ENCODE data around the gene ABLIM1. TPM values are rescaled to one million over a fixed set of nuclear protein-coding genes. Genes with fewer than 3 reads are reported as not detected.

ABLIM1 gene
- total and polyA plus RNA-seq, 4 experiments from 2014 or later, result 129 to 202 (median 188) TPM

DNA sequence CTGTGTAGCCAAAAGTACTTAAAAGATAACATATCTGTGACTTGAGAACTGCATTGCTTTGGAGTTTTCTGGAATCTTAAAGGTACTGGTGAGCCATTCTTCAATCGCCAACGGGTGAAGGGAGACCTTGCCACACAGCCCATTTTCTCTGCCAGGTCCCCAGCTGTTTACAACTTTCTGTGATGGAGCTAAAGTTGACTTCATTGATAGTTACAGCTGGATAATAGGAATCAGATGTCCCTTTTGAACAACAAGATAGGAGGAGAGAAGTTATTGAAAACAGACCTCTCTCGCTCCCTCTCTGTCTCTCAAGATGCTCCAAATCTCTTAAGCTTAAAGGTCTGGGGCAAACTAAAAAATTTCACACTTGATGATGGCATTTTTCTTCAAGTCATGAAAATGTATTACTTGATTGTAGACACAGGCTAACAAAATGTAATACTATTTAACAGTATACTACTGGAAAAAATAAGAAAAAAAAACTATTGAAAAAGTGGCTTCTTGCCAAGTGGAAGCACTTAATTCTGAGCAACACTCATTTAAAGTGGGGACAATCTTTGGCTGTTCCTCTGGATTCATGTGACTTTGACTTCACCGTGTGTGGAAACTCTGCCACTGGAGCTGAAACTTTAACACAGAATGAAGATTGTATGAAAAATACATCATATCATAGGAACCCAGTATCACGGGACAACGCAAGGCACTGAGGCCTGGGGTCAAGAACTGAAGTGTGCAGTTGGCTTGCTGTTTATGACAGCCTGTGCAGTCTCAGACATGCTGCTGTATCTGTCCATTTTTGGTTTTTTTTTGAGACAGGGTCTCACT is 175.4 kb downstream of the ABLIM1 start:
- Mint-ChIP-seq H3K27me3 (no peaks in the 10 kb centered on the region), H3K4me1 (peaks cover 23 to 55% (median 27%) of the 10 kb centered on the region in 4 donors), H3K27ac (peak overlapping the region in 5 of 7 donors; percentile 8 to 57 (median 35)), H3K36me3 (peaks cover 62 to 87% of the 10 kb centered on the region in 2 donors), H3K4me3 (no peak overlapping the region), H3K9me3 (no peaks in the 10 kb centered on the region)
- H3K9me3 ChIP-seq (ENCODE audit: control insufficient read depth in 1 of 2, low read length in 2 of 2), result no peaks in the 10 kb centered on the region
- H3K27ac ChIP-seq (ENCODE audit: low read depth, low read length), result no peak overlapping the region
- no peak overlapping the region for H3K4me3 ChIP-seq (ENCODE audit: low read length in 2 of 2)
- H3K27me3 ChIP-seq (ENCODE audit: insufficient read depth, low read length), result no peaks in the 10 kb centered on the region
- POLR2A ChIA-PET (ENCODE audit: partially characterized antibody), result interaction anchor here (1.2 to 1.3 kb wide), 2 partner anchors 11 to 45 kb away, joined by 3 to 4 read pairs; no protein-coding TSS in a partner anchor
- DNase-seq, result no peak
- intact Hi-C loops (cut with micrococcal nuclease), result no loop called here
- H3K36me3 ChIP-seq (ENCODE audit: insufficient read depth, low read length), result peaks cover 43% of the 10 kb centered on the region
- no peaks in the 10 kb centered on the region for H3K4me1 ChIP-seq (ENCODE audit: insufficient read depth, low read length)
- CTCF ChIA-PET (ENCODE audit: partially characterized antibody), result interaction anchor here (0.8 to 2.5 kb wide), 3 partner anchors 11 to 303 kb away, joined by 3 to 9 read pairs (median 3); no protein-coding TSS in a partner anchor

DNA sequence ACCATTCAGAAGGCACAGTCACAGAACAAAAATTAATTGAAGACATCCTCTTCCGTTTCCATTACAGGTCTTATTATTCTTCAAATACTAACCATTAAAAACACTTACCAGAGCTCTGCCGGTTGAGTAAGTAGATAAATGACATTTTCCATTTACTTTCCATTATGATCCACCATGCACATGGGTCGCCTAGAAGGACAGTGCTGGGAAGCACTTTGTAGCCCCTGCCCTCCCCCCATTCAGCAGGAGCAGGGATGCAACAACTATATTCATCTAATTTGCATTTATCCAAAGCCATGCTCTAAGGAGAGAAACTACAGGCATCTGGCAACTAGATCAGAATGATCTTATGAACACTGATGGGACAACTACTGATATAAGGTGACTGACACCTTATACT is 177.0 kb downstream of the ABLIM1 start:
- H3K27me3 Mint-ChIP-seq, result no peaks in the 10 kb centered on the region
- Histone ChIP-seq H3K36me3 (ENCODE audit: insufficient read depth, low read length) (peaks cover 26% of the 10 kb centered on the region), H3K4me3 (ENCODE audit: low read length in 2 of 2) (no peak overlapping the region), H3K27ac (ENCODE audit: low read depth, low read length) (no peak overlapping the region), H3K4me1 (ENCODE audit: insufficient read depth, low read length) (no peaks in the 10 kb centered on the region), H3K27me3 (ENCODE audit: insufficient read depth, low read length) (no peaks in the 10 kb centered on the region), H3K9me3 (ENCODE audit: control insufficient read depth in 1 of 2, low read length in 2 of 2) (no peaks in the 10 kb centered on the region)
- no peaks in the 10 kb centered on the region for H3K9me3 Mint-ChIP-seq
- peaks cover 50 to 80% of the 10 kb centered on the region in 2 donors for H3K36me3 Mint-ChIP-seq
- ChIA-PET CTCF (ENCODE audit: partially characterized antibody) (interaction anchor here (1.0 to 1.9 kb wide), 3 partner anchors 10 to 34 kb away, joined by 3 to 8 read pairs (median 8); no protein-coding TSS in a partner anchor), POLR2A (ENCODE audit: partially characterized antibody) (interaction anchor here (1.3 kb wide), 1 partner anchor 10 kb away, joined by 4 read pairs; no protein-coding TSS in a partner anchor)
- H3K4me1 Mint-ChIP-seq, result peaks cover 31 to 58% (median 36%) of the 10 kb centered on the region in 4 donors
- H3K27ac Mint-ChIP-seq, result peak overlapping the region; percentile 28 to 91 (median 48)
- intact Hi-C loops (cut with micrococcal nuclease), result no loop called here
- no peak overlapping the region for H3K4me3 Mint-ChIP-seq
- DNase-seq, result no peak

DNA sequence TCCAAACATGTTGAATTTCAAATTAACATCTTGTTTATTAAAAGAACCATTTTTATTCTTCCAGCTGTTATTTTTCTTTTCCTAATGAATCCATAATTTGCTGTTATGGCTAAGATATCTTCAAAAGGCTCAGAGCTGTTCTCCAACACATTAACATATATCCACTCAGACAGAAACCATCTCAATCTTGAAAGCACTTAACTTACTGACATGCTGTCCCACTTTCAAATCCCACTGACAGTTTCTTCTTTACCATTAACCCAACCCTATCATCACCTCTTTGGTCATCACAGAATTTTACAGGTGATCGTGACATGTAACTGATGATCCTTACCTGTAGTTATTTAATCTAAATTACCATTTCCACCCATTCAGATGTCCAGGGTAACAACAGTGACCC is 178.2 kb downstream of the ABLIM1 start:
- H3K4me1 ChIP-seq (ENCODE audit: insufficient read depth, low read length), result no peaks in the 10 kb centered on the region
- Mint-ChIP-seq H3K9me3 (no peaks in the 10 kb centered on the region), H3K36me3 (peaks cover 38 to 69% of the 10 kb centered on the region in 2 donors), H3K4me1 (peaks cover 32 to 64% (median 40%) of the 10 kb centered on the region in 4 donors), H3K27ac (peak overlapping the region in 6 of 7 donors; percentile 12 to 78 (median 50)), H3K27me3 (no peaks in the 10 kb centered on the region), H3K4me3 (no peak overlapping the region)
- no peaks in the 10 kb centered on the region for H3K27me3 ChIP-seq (ENCODE audit: insufficient read depth, low read length)
- H3K36me3 ChIP-seq (ENCODE audit: insufficient read depth, low read length), result peaks cover 16% of the 10 kb centered on the region
- intact Hi-C loops (cut with micrococcal nuclease), result loop anchor here (2.0 kb wide), 1 partner anchor 13 kb away; no protein-coding TSS in a partner anchor
- H3K4me3 ChIP-seq (ENCODE audit: low read length in 2 of 2), result no peak overlapping the region
- no peak for DNase-seq
- no peak overlapping the region for H3K27ac ChIP-seq (ENCODE audit: low read depth, low read length)
- no peaks in the 10 kb centered on the region for H3K9me3 ChIP-seq (ENCODE audit: control insufficient read depth in 1 of 2, low read length in 2 of 2)
- ChIA-PET POLR2A (ENCODE audit: partially characterized antibody) (no interaction called here), CTCF (ENCODE audit: partially characterized antibody) (interaction anchor here (1.2 to 3.2 kb wide), 5 partner anchors 8 to 224 kb away, joined by 3 to 10 read pairs (median 8); no protein-coding TSS in a partner anchor)

DNA sequence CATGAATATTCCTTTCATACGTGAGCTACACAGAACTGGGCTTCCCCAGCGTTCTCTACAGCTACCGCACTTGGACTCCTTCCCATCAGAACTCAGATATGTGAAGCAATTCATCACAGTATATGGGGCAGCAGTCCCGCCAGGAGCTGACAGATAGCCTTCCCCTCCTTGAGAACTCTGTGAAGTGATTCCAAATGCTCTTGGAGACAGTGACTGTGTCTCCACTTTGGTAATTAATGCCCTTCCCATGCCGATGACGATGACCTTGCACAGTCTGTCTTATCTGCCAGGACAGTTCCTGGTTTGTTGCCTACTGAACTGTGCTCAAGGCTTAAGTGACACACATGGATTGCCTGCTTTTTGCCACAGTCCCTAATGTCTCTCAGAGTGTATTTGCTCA is 178.8 kb downstream of the ABLIM1 start:
- Mint-ChIP-seq H3K4me1 (peaks cover 35 to 61% (median 43%) of the 10 kb centered on the region in 4 donors), H3K36me3 (peaks cover 33 to 67% of the 10 kb centered on the region in 2 donors), H3K4me3 (no peak overlapping the region), H3K27ac (peak overlapping the region in 6 of 7 donors; percentile 12 to 72 (median 44)), H3K9me3 (no peaks in the 10 kb centered on the region), H3K27me3 (no peaks in the 10 kb centered on the region)
- no peaks in the 10 kb centered on the region for H3K9me3 ChIP-seq (ENCODE audit: control insufficient read depth in 1 of 2, low read length in 2 of 2)
- no peak overlapping the region for H3K27ac ChIP-seq (ENCODE audit: low read depth, low read length)
- H3K27me3 ChIP-seq (ENCODE audit: insufficient read depth, low read length), result no peaks in the 10 kb centered on the region
- H3K36me3 ChIP-seq (ENCODE audit: insufficient read depth, low read length), result peaks cover 12% of the 10 kb centered on the region
- CTCF ChIA-PET (ENCODE audit: partially characterized antibody), result interaction anchor here (1.2 to 3.2 kb wide), 5 partner anchors 8 to 224 kb away, joined by 3 to 10 read pairs (median 8); no protein-coding TSS in a partner anchor
- intact Hi-C loops (cut with micrococcal nuclease), result loop anchor here (2.0 kb wide), 1 partner anchor 13 kb away; no protein-coding TSS in a partner anchor
- H3K4me1 ChIP-seq (ENCODE audit: insufficient read depth, low read length), result no peaks in the 10 kb centered on the region
- POLR2A ChIA-PET (ENCODE audit: partially characterized antibody), result interaction anchor here (1.1 kb wide), 1 partner anchor 47 kb away, joined by 3 read pairs; no protein-coding TSS in a partner anchor
- no peak for DNase-seq
- H3K4me3 ChIP-seq (ENCODE audit: low read length in 2 of 2), result no peak overlapping the region

DNA sequence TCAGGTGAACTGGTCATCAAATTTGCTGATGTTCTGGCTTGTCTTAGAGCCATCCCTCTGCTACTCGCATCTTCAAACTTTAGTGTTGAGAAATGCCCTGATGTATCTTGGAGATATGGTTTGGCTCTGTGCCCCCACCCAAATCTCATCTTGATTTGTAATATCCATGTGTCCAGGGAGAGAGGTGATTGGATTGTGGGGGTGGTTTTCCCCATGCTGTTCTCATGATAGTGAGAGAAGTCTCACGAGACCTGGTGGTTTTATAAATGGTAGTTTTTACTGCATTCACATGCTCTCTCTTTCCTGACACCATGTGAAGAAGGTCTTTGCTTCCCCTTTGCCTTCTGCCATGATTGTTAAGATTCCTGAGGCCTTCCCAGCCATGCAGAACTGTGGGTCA is 179.8 kb downstream of the ABLIM1 start:
- Mint-ChIP-seq H3K27ac (peak overlapping the region in 6 of 7 donors; percentile 15 to 51 (median 32)), H3K4me3 (no peak overlapping the region), H3K36me3 (peaks cover 23 to 60% of the 10 kb centered on the region in 2 donors), H3K4me1 (peaks cover 32 to 68% (median 44%) of the 10 kb centered on the region in 4 donors), H3K9me3 (no peaks in the 10 kb centered on the region), H3K27me3 (no peaks in the 10 kb centered on the region)
- CTCF ChIA-PET (ENCODE audit: partially characterized antibody), result interaction anchor here (1.0 to 3.2 kb wide), 3 partner anchors 9 to 308 kb away, joined by 3 to 10 read pairs (median 8); no protein-coding TSS in a partner anchor
- Histone ChIP-seq H3K9me3 (ENCODE audit: control insufficient read depth in 1 of 2, low read length in 2 of 2) (no peaks in the 10 kb centered on the region), H3K4me3 (ENCODE audit: low read length in 2 of 2) (no peak overlapping the region), H3K36me3 (ENCODE audit: insufficient read depth, low read length) (peaks cover 4% of the 10 kb centered on the region), H3K4me1 (ENCODE audit: insufficient read depth, low read length) (no peaks in the 10 kb centered on the region), H3K27ac (ENCODE audit: low read depth, low read length) (no peak overlapping the region), H3K27me3 (ENCODE audit: insufficient read depth, low read length) (no peaks in the 10 kb centered on the region)
- DNase-seq, result no peak
- POLR2A ChIA-PET (ENCODE audit: partially characterized antibody), result no interaction called here
- intact Hi-C loops (cut with micrococcal nuclease), result loop anchor here (2.0 kb wide), 1 partner anchor 15 kb away; no protein-coding TSS in a partner anchor

DNA sequence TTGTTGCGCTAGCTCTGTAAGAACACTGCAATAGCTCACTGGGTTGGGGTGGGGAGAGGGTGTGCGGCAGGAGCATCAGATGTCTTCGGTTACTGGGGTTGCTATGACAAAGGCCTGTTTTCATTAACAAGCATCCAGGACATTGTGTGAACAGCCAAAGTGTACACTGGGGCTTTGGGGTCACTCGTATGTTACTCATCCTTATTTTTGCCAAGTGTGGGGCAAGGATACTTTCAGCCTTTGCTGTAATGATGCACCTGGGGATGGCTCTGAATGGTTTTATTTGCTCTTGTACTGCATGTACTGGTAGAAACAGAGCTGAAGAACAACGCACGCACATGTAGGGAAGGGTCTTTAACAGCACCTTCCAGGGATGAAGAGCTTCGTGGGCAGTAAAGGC is 180.8 kb downstream of the ABLIM1 start:
- Mint-ChIP-seq H3K36me3 (peaks cover 23 to 58% of the 10 kb centered on the region in 2 donors), H3K9me3 (no peaks in the 10 kb centered on the region), H3K27ac (peak overlapping the region in 6 of 7 donors; percentile 16 to 83 (median 74)), H3K4me3 (no peak overlapping the region), H3K4me1 (peaks cover 35 to 68% (median 44%) of the 10 kb centered on the region in 4 donors), H3K27me3 (no peaks in the 10 kb centered on the region)
- CTCF ChIA-PET (ENCODE audit: partially characterized antibody), result interaction anchor here (1.0 to 3.2 kb wide), 4 partner anchors 72 to 309 kb away, joined by 3 to 10 read pairs (median 4); no protein-coding TSS in a partner anchor
- Histone ChIP-seq H3K4me1 (ENCODE audit: insufficient read depth, low read length) (no peaks in the 10 kb centered on the region), H3K9me3 (ENCODE audit: control insufficient read depth in 1 of 2, low read length in 2 of 2) (no peaks in the 10 kb centered on the region), H3K27ac (ENCODE audit: low read depth, low read length) (no peak overlapping the region), H3K27me3 (ENCODE audit: insufficient read depth, low read length) (no peaks in the 10 kb centered on the region), H3K4me3 (ENCODE audit: low read length in 2 of 2) (no peak overlapping the region), H3K36me3 (ENCODE audit: insufficient read depth, low read length) (peaks cover 9% of the 10 kb centered on the region)
- intact Hi-C loops (cut with micrococcal nuclease), result no loop called here
- POLR2A ChIA-PET (ENCODE audit: partially characterized antibody), result no interaction called here
- no peak for DNase-seq

DNA sequence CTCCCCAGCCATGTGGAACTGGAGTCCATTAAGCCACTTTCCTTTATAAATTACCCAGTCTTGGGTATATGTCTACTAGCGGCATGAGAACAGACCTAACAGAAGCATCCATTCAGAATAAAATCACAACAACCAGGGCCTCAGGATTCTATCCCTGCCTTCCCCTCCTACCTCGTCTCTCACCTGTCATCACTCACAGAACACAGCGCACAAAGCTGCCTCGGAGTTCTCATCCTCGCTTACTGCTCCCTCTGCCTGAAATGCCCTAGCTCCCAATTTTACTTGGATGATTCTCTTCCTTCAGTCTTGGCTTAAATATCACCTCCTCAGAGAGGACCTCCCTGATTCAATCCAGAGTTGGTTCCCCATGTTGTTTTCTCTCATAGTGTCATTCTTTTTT is 183.1 kb downstream of the ABLIM1 start:
- H3K4me3 Mint-ChIP-seq, result no peak overlapping the region

More for the DNA sequence above, 183.1 kb downstream of the ABLIM1 start:
- H3K36me3 ChIP-seq (ENCODE audit: insufficient read depth, low read length), result peaks cover 21% of the 10 kb centered on the region
- H3K27me3 Mint-ChIP-seq, result no peaks in the 10 kb centered on the region
- H3K9me3 ChIP-seq (ENCODE audit: control insufficient read depth in 1 of 2, low read length in 2 of 2), result no peaks in the 10 kb centered on the region
- H3K27me3 ChIP-seq (ENCODE audit: insufficient read depth, low read length), result no peaks in the 10 kb centered on the region
- H3K4me3 ChIP-seq (ENCODE audit: low read length in 2 of 2), result no peak overlapping the region
- CTCF ChIA-PET (ENCODE audit: partially characterized antibody), result interaction anchor here (2.0 to 8.4 kb wide), 3 partner anchors 73 to 311 kb away, joined by 6 to 241 read pairs (median 7); no protein-coding TSS in a partner anchor
- H3K36me3 Mint-ChIP-seq, result peaks cover 12 to 42% of the 10 kb centered on the region in 2 donors
- no peaks in the 10 kb centered on the region for H3K9me3 Mint-ChIP-seq
- H3K4me1 Mint-ChIP-seq, result peaks cover 24 to 51% (median 37%) of the 10 kb centered on the region in 4 donors
- peak overlapping the region; percentile 2 to 93 (median 53) for H3K27ac Mint-ChIP-seq
- H3K4me1 ChIP-seq (ENCODE audit: insufficient read depth, low read length), result peaks cover 5% of the 10 kb centered on the region
- no peak overlapping the region for H3K27ac ChIP-seq (ENCODE audit: low read depth, low read length)
- POLR2A ChIA-PET (ENCODE audit: partially characterized antibody), result interaction anchor here (1.5 kb wide), 1 partner anchor 52 kb away, joined by 3 read pairs; no protein-coding TSS in a partner anchor
- intact Hi-C loops (cut with micrococcal nuclease), result no loop called here
- DNase-seq, result no peak

Measured in CD4-positive, alpha-beta memory T cell (primary cell).